Stomach (tissue), 4 donors: Measurements from ENCODE around the gene IL31RA.

ENCODE experiments used
- CTCF ChIP-seq, 7 experiments: fragments of 450-650 bp in 4 of 7; fragments of 200-600 bp in 3 of 7; sonication (generic) in 3 of 7; IDR thresholded peaks; one replicate each; pipeline ENCODE4 v1.5.1; 2016 to 2019; ENCODE audit warnings: antibody characterized with exemption in 7 of 7, control low read depth in 2 of 7, mild to moderate bottlenecking in 1 of 7
- POLR2AphosphoS5 ChIP-seq, 3 donors: sonication (generic); formaldehyde crosslinking; IDR thresholded peaks; one replicate each; pipeline ENCODE4 v1.6.1; 2016; ENCODE audit warnings: antibody characterized with exemption in 3 of 3

GRCh38 chr5:55847837-55848236 is 3.3 kb upstream of the IL31RA start:
- TF ChIP-seq CTCF (IDR thresholded peaks at IDR 0.05) (no peak), POLR2AphosphoS5 (IDR thresholded peaks at IDR 0.05) (no peak)
